K562 (cell line): Measurements from ENCODE around the gene MMEL1. TPM values are rescaled to one million over a fixed set of nuclear protein-coding genes. Genes with fewer than 3 reads are reported as not detected.

Experiments used
- BHLHE40 ChIP-seq: IDR thresholded peaks from 2 replicates; pipeline ENCODE4 v1.6.1; 2011; ENCODE audit warnings: low read length, improper control_type of control experiment
- CLOCK ChIP-seq: fragments of 250-450 bp; sonication (Bioruptor Pico); IDR thresholded peaks from 2 replicates; pipeline ENCODE4 v1.4.0; 2020; ENCODE audit warnings: mild to moderate bottlenecking, moderate library complexity, borderline replicate concordance
- DPF2 ChIP-seq: fragments of 450-650 bp; IDR thresholded peaks from 2 replicates; pipeline ENCODE4 v1.6.1; 2016
- FOS ChIP-seq: IDR thresholded peaks from 3 replicates; pipeline ENCODE4 v1.6.1; 2011; ENCODE audit not compliant: insufficient read length; ENCODE audit errors: extremely low read depth
- HDAC1 ChIP-seq, 2 experiments: fragments of 450-650 bp; IDR thresholded peaks; 2 replicates each; pipeline ENCODE4 v1.6.1; 2016 to 2017; ENCODE audit warnings: inconsistent platforms in 1 of 2, mild to moderate bottlenecking in 1 of 2, moderate library complexity in 1 of 2
- KAT7 ChIP-seq: sonication (generic); formaldehyde crosslinking; IDR thresholded peaks from 2 replicates; pipeline ENCODE4 v1.8.0; 2022; ENCODE audit warnings: missing genetic modification reagents, mild to moderate bottlenecking, borderline replicate concordance
- KLF16 ChIP-seq: IDR thresholded peaks from 2 replicates; pipeline ENCODE4 v1.6.1; 2016; ENCODE audit warnings: antibody characterized with exemption
- MTA2 ChIP-seq: fragments of 450-650 bp; IDR thresholded peaks from 2 replicates; pipeline ENCODE4 v1.6.1; 2016; ENCODE audit warnings: low read depth
- NCOA4 ChIP-seq: fragments of 450-650 bp; IDR thresholded peaks from 2 replicates; pipeline ENCODE4 v1.6.1; 2018; ENCODE audit warnings: mild to moderate bottlenecking; ENCODE audit not compliant: partially characterized antibody
- NFIX ChIP-seq: fragments of 250-450 bp; sonication (Bioruptor Pico); IDR thresholded peaks from 2 replicates; pipeline ENCODE4 v1.4.0; 2020; ENCODE audit warnings: low read depth, mild to moderate bottlenecking, moderate library complexity
- PTRF ChIP-seq: fragments of 450-650 bp; IDR thresholded peaks from 2 replicates; pipeline ENCODE4 v1.6.1; 2016; ENCODE audit warnings: mild to moderate bottlenecking, missing genetic modification characterization, missing compliant biosample characterization
- SMARCA5 ChIP-seq: fragments of 450-650 bp; IDR thresholded peaks from 2 replicates; pipeline ENCODE4 v1.6.1; 2016
- SNIP1 ChIP-seq: fragments of 450-650 bp; IDR thresholded peaks from 2 replicates; pipeline ENCODE4 v1.7.1; 2017; ENCODE audit warnings: low read depth, mild to moderate bottlenecking
- SRSF3 ChIP-seq: fragments of 200-400 bp; formaldehyde crosslinking; IDR thresholded peaks from 2 replicates; pipeline ENCODE4 v1.6.1; 2016; ENCODE audit warnings: mild to moderate bottlenecking, low read length, moderate library complexity; ENCODE audit not compliant: insufficient read depth
- TCF3 ChIP-seq: sonication (generic); formaldehyde crosslinking; IDR thresholded peaks from 2 replicates; pipeline ENCODE4 v1.4.0; 2020; ENCODE audit warnings: mild to moderate bottlenecking, missing genetic modification reagents
- THRA ChIP-seq: fragments of 450-650 bp; IDR thresholded peaks from 2 replicates; pipeline ENCODE4 v1.6.1; 2017; ENCODE audit warnings: mild to moderate bottlenecking, moderate library complexity
- ZNF124 ChIP-seq: sonication (generic); formaldehyde crosslinking; IDR thresholded peaks from 2 replicates; pipeline ENCODE4 v1.8.1; 2022; ENCODE audit warnings: missing genetic modification reagents
- ZNF41 ChIP-seq: fragments of 250-450 bp; sonication (Bioruptor Pico); conservative IDR thresholded peaks from 2 replicates; pipeline ENCODE4 v1.4.0; 2020; ENCODE audit warnings: mild to moderate bottlenecking
- ZNF583 ChIP-seq: fragments of 250-450 bp; sonication (Bioruptor Pico); IDR thresholded peaks from 2 replicates; pipeline ENCODE4 v1.4.0; 2020
- ZNF668 ChIP-seq: fragments of 250-450 bp; sonication (Bioruptor Pico); IDR thresholded peaks from 2 replicates; pipeline ENCODE4 v1.8.0; 2022; ENCODE audit warnings: mild to moderate bottlenecking, inconsistent platforms
- ZNF75A ChIP-seq: fragments of 450-650 bp; formaldehyde crosslinking; IDR thresholded peaks from 2 replicates; pipeline ENCODE4 v1.4.0; 2020; ENCODE audit warnings: mild to moderate bottlenecking
- ZNF79 ChIP-seq: fragments of 250-450 bp; sonication (Bioruptor Pico); IDR thresholded peaks from 2 replicates; pipeline ENCODE4 v1.4.0; 2020; ENCODE audit warnings: low read depth, mild to moderate bottlenecking, moderate library complexity
- polyA plus RNA-seq, 8 experiments: library from polyadenylated mRNA; depleted of rRNA in 4 of 8; stranded (reverse) in 5 of 8; unstranded in 3 of 8; fragments of >200 nt; fragmentation: Nextera tagmentation in 2 of 8; fragmentation: Illumina TruSeq in 1 of 8; extraction: Ambion mirVana in 2 of 8; extraction: Trizol in 1 of 8; gene quantifications; 2 replicates each; pipeline versions ENCODE4 v1.2.1 to v1.2.3, GENCODE V29; 2011 to 2014; ENCODE audit warnings: inconsistent platforms in 1 of 8, missing spikeins in 1 of 8
- total RNA-seq, 7 experiments: library from RNA; depleted of rRNA in 6 of 7; stranded (reverse); fragments of >200 nt in 6 of 7; fragmentation: Illumina TruSeq in 2 of 7; extraction: Trizol in 2 of 7; gene quantifications; 2 replicates each; pipeline versions ENCODE4 v1.2.1 to v1.2.3, GENCODE V29; 2011 to 2021; ENCODE audit warnings: low replicate concordance in 1 of 7
- TF ChIP-seq, protein P1 (sequence below): fragments of 450-650 bp; IDR thresholded peaks from 2 replicates; pipeline ENCODE4 v1.6.1; 2018; ENCODE audit warnings: mild to moderate bottlenecking, low read depth; ENCODE audit not compliant: partially characterized antibody
- TF ChIP-seq, protein P2 (sequence below): sonication (generic); formaldehyde crosslinking; IDR thresholded peaks from 2 replicates; pipeline ENCODE4 v1.5.0; 2020; ENCODE audit warnings: missing genetic modification reagents

The MMEL1 gene
- total and polyA plus RNA-seq, 9 of the 15 experiments (the other 6 are each of a cell fraction or from before 2014, with no cell fraction given) = not detected

- TF ChIP-seq CLOCK (CRISPR knock-in tag) (peak; percentile 43; the same call in 1 of the 2 replicates), THRA (no peak), NFIX (no peak), NCOA4 (no peak), SRSF3 (no peak), BHLHE40 (peak; percentile 69; the same call in 1 of the 2 replicates), SMARCA5 (no peak), ZNF41 (CRISPR knock-in tag) (no peak), KAT7 (CRISPR knock-in tag) (no peak), ZNF75A (CRISPR knock-in tag) (no peak; the same call in 1 of the 2 replicates), FOS (no peak), MTA2 (no peak), HDAC1 (IDR thresholded peaks at IDR 0.05) (no peak), ZNF124 (CRISPR knock-in tag) (no peak), ZNF668 (CRISPR knock-in tag) (no peak), TCF3 (CRISPR knock-in tag) (no peak; the same call in 1 of the 2 replicates), DPF2 (no peak), ZNF583 (CRISPR knock-in tag) (peak; percentile 80; the same call in 1 of the 2 replicates), ZNF79 (CRISPR knock-in tag) (no peak), PTRF (tag) (no peak), KLF16 (no peak), SNIP1 (no peak)
- TF ChIP-seq, protein P1, sequence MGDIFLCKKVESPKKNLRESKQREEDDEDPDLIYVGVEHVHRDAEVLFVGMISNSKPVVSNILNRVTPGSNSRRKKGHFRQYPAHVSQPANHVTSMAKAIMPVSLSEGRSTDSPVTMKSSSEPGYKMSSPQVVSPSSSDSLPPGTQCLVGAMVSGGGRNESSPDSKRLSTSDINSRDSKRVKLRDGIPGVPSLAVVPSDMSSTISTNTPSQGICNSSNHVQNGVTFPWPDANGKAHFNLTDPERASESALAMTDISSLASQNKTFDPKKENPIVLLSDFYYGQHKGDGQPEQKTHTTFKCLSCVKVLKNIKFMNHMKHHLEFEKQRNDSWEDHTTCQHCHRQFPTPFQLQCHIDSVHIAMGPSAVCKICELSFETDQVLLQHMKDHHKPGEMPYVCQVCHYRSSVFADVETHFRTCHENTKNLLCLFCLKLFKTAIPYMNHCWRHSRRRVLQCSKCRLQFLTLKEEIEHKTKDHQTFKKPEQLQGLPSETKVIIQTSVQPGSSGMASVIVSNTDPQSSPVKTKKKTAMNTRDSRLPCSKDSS = no peak
- TF ChIP-seq, protein P2, sequence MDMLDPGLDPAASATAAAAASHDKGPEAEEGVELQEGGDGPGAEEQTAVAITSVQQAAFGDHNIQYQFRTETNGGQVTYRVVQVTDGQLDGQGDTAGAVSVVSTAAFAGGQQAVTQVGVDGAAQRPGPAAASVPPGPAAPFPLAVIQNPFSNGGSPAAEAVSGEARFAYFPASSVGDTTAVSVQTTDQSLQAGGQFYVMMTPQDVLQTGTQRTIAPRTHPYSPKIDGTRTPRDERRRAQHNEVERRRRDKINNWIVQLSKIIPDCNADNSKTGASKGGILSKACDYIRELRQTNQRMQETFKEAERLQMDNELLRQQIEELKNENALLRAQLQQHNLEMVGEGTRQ (CRISPR knock-in tag) = peak; percentile 69
Observed at GRCh38 chr1:2555634-2556276, 77.1 kb downstream of the MMEL1 start (continued).
